HepG2 (cell line): ENCODE results near the gene NUDT1. TPM values are rescaled to one million over a fixed set of nuclear protein-coding genes. Genes with fewer than 3 reads are reported as not detected.

ENCODE experiments used
- ATAC-seq: fragments of 200-7000 bp; cut with Tn5 transposase; 3 replicates; pipeline ENCODE4 v1.9.1; 2020; ENCODE audit warnings: mild to moderate bottlenecking, moderate library complexity
- BruUV-seq: library from RNA; stranded (reverse); fragments of 400-500 nt; replicated peaks from 2 replicates; lab custom pipeline; 2021; lab: Mats Ljungman, UMichigan
- CTCF ChIA-PET: fragments of 300-600 bp; formaldehyde crosslinking; extraction: SDS; loops from one replicate; lab custom pipeline; 2021; ENCODE audit warnings: low total read pairs, inconsistent platforms, low intra/inter-chr PET ratio; lab: Yijun Ruan, JAX
- POLR2A ChIA-PET: fragments of 350-600 bp; sonication (Branson Sonifier 250); formaldehyde crosslinking; loops from one replicate; lab custom pipeline; 2020; ENCODE audit warnings: antibody characterized with exemption, inconsistent platforms; lab: Yijun Ruan, JAX
- DNase-seq: peaks from one replicate; pipeline ENCODE4 v3.0.0-alpha.2; 2015; ENCODE audit warnings: low spot score
- FAIRE-seq: peaks from 3 replicates; lab custom pipeline; 2011; peaks lifted over from hg19 to GRCh38; lab: Jason Lieb, UNC
- H2AFZ ChIP-seq: one replicate; pipeline ENCODE4 v1.6.1; 2011; ENCODE audit warnings: low read length, inconsistent platforms
- H3K27ac ChIP-seq: fragments of 300-600 bp; 3 replicates; pipeline ENCODE4 v1.8.0; 2011; ENCODE audit warnings: mixed run types, mild to moderate bottlenecking, mixed read lengths, low read length, inconsistent platforms; ENCODE audit not compliant: insufficient read depth; ENCODE audit errors: extremely low read length
- H3K27me3 ChIP-seq, 2 experiments: fragments of 200-600 bp in 1 of 2; 2 replicates in 1 of 2; 3 replicates in 1 of 2; pipeline versions ENCODE4 v1.6.0 to v1.8.0; 2011; ENCODE audit warnings: low read length in 2 of 2, mild to moderate bottlenecking in 2 of 2, moderate library complexity in 2 of 2, inconsistent platforms in 1 of 2; ENCODE audit not compliant: insufficient read depth in 2 of 2, control insufficient read depth in 1 of 2
- H3K36me3 ChIP-seq, 2 experiments: fragments of 200-600 bp in 1 of 2; replicated peaks in 1 of 2; 2 replicates in 1 of 2; 3 replicates in 1 of 2; pipeline versions ENCODE4 v1.5.1 to v1.8.0; 2011; ENCODE audit warnings: low read length in 2 of 2, inconsistent platforms in 1 of 2; ENCODE audit not compliant: insufficient read depth in 2 of 2, control insufficient read depth in 1 of 2
- H3K4me1 ChIP-seq: 2 replicates; pipeline ENCODE4 v1.5.1; 2012; ENCODE audit warnings: low read length, inconsistent platforms; ENCODE audit not compliant: insufficient read depth
- H3K4me2 ChIP-seq: 2 replicates; pipeline ENCODE4 v1.6.0; 2011; ENCODE audit warnings: low read depth, low read length, inconsistent platforms
- H3K4me3 ChIP-seq, 3 experiments: fragments of 200-600 bp in 1 of 3; sonication (generic), shearing (Covaris generic) in 1 of 3; replicated peaks in 1 of 3; 2 replicates each; pipeline ENCODE4 v1.5.1; 2011 to 2016; ENCODE audit warnings: low read length in 3 of 3, inconsistent platforms in 2 of 3, low read depth in 2 of 3, mild to moderate bottlenecking in 2 of 3, control low read depth in 1 of 3, mixed read lengths in 1 of 3; ENCODE audit not compliant: insufficient read depth in 1 of 3
- H3K79me2 ChIP-seq: one replicate; pipeline ENCODE4 v1.6.1; 2011; ENCODE audit warnings: low read length, inconsistent platforms; ENCODE audit not compliant: insufficient read depth
- H3K9ac ChIP-seq: 2 replicates; pipeline ENCODE4 v1.6.0; 2011; ENCODE audit warnings: mild to moderate bottlenecking, low read depth, low read length, inconsistent platforms; ENCODE audit not compliant: insufficient read depth
- H3K9me3 ChIP-seq: 2 replicates; pipeline ENCODE4 v1.5.1; 2012; ENCODE audit warnings: mild to moderate bottlenecking, low read length
- H4K20me1 ChIP-seq: 2 replicates; pipeline ENCODE4 v1.6.0; 2011; ENCODE audit warnings: inconsistent platforms, mild to moderate bottlenecking, low read length, moderate library complexity; ENCODE audit not compliant: insufficient read depth
- GTF3A ChIP-seq: sonication (generic); formaldehyde crosslinking; conservative IDR thresholded peaks from 2 replicates; pipeline ENCODE4 v1.4.0; 2020; ENCODE audit warnings: mild to moderate bottlenecking, missing genetic modification reagents
- KDM4B ChIP-seq: sonication (generic); formaldehyde crosslinking; IDR thresholded peaks from 2 replicates; pipeline ENCODE4 v1.4.0; 2020; ENCODE audit warnings: missing genetic modification reagents
- POLR2G ChIP-seq: fragments of 200-400 bp; formaldehyde crosslinking; IDR thresholded peaks from 2 replicates; pipeline ENCODE4 v1.6.1; 2018; ENCODE audit warnings: mild to moderate bottlenecking, low read depth, low read length, moderate library complexity
- STAG1 ChIP-seq: sonication (generic); formaldehyde crosslinking; IDR thresholded peaks from 2 replicates; pipeline ENCODE4 v1.4.0; 2020; ENCODE audit warnings: missing genetic modification reagents
- TIGD3 ChIP-seq: sonication (generic); formaldehyde crosslinking; IDR thresholded peaks from 2 replicates; pipeline ENCODE4 v1.5.1; 2020; ENCODE audit warnings: mild to moderate bottlenecking, missing genetic modification reagents, borderline replicate concordance
- ZFP90 ChIP-seq: sonication (generic); formaldehyde crosslinking; IDR thresholded peaks from 2 replicates; pipeline ENCODE4 v1.8.0; 2022; ENCODE audit warnings: missing genetic modification reagents, mild to moderate bottlenecking, inconsistent platforms, borderline replicate concordance
- ZNF335 ChIP-seq: sonication (generic); formaldehyde crosslinking; IDR thresholded peaks from 2 replicates; pipeline ENCODE4 v1.4.0; 2020; ENCODE audit warnings: missing genetic modification reagents
- ZNF773 ChIP-seq: sonication (generic); formaldehyde crosslinking; IDR thresholded peaks from 2 replicates; pipeline ENCODE4 v1.4.0; 2020; ENCODE audit warnings: missing genetic modification reagents, borderline replicate concordance
- WGBS: methylation state at CpG from one replicate; pipeline ENCODE4 v1.1.6; 2017; ENCODE audit warnings: low lambda C conversion rate; 5-methylcytosine and 5-hydroxymethylcytosine counted together
- in situ Hi-C: cut with HindIII; loops from 2 replicates; pipeline ENCODE4 v1.10.0; 2017; ENCODE audit warnings: low pct_unique_long_range_greater_than_20kb; ENCODE audit not compliant: extremely low pct_ligation_motif_present
- intact Hi-C: fragments of 100-400 bp; cut with micrococcal nuclease; formaldehyde crosslinking; loops from one replicate; pipeline ENCODE4 v1.10.0; 2022; ENCODE audit not compliant: unreplicated experiment
- polyA plus RNA-seq, 8 experiments: library from polyadenylated mRNA; depleted of rRNA in 3 of 8; stranded (reverse) in 7 of 8; unstranded in 1 of 8; fragments of >200 nt; fragmentation: Illumina TruSeq in 4 of 8; extraction: Trizol in 4 of 8; gene quantifications; 2 replicates each; pipeline versions ENCODE4 v1.2.1 to v1.2.3, GENCODE V29; 2011 to 2016; ENCODE audit warnings: low read depth in 4 of 8, missing spikeins in 1 of 8, mixed read lengths in 1 of 8; ENCODE audit not compliant: insufficient read depth in 1 of 8
- total RNA-seq, 5 experiments: library from RNA; depleted of rRNA; stranded (reverse); fragments of >200 nt; fragmentation: Illumina TruSeq; extraction: Trizol; gene quantifications; 2 replicates each; pipeline ENCODE4 v1.2.3, GENCODE V29; 2016; ENCODE audit warnings: low read depth in 1 of 5
- TF ChIP-seq, protein P1 (sequence below): sonication (generic); formaldehyde crosslinking; IDR thresholded peaks from 2 replicates; pipeline ENCODE4 v1.8.0; 2022; ENCODE audit warnings: mild to moderate bottlenecking, missing genetic modification reagents, moderate library complexity
- TF ChIP-seq, protein P2 (sequence below): sonication (generic); formaldehyde crosslinking; IDR thresholded peaks from 2 replicates; pipeline ENCODE4 v1.5.1; 2020; ENCODE audit warnings: missing genetic modification reagents, mild to moderate bottlenecking, borderline replicate concordance
- TF ChIP-seq, protein P3 (sequence below): sonication (generic); formaldehyde crosslinking; IDR thresholded peaks from 2 replicates; pipeline ENCODE4 v1.9.0; 2022; ENCODE audit warnings: missing genetic modification reagents, mild to moderate bottlenecking, borderline replicate concordance

Gene NUDT1
- total and polyA plus RNA-seq, 2 of the 13 experiments (the other 11 are each of a cell fraction or from before 2014, with no cell fraction given): 9.1 to 26.8 TPM

DNA sequence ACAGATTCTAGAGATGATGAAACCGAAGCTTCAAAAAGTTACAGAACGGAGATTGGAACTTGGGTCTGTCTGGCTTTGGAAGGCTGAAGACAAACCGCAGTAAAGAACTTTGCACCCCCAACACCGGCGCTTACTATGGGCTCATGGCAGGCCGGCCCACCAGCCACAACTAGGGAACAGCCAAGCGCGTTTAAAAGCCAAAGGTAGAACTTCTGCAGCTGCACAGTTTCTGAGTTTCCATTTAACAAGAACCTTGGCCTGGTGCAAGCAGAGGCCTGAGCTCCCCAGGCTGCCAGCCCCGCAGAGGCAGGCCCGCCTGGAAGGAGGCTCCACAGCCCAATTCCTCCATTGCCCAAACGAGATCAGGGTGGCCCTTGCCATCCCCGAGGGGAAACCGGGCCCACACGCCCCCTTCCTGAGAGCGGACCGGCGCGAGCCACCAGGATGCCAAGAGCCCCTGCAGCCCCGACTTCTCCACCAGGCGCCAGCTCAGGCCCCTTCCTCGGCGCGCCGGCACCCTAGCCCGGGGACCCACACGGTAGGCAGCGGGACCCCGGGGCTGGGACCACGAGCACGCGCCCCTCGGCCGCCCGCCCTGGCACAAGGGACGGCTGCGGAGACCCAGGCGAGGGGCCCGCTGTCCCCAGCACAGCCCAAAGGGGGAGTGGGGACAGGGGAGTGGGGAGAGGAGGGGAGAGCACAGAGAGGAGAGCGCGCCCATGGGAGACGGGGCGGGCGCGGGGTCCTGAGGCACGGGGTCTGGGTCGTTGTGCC, 9.8 kb upstream of the NUDT1 start (continued):
- TF ChIP-seq, protein P1, sequence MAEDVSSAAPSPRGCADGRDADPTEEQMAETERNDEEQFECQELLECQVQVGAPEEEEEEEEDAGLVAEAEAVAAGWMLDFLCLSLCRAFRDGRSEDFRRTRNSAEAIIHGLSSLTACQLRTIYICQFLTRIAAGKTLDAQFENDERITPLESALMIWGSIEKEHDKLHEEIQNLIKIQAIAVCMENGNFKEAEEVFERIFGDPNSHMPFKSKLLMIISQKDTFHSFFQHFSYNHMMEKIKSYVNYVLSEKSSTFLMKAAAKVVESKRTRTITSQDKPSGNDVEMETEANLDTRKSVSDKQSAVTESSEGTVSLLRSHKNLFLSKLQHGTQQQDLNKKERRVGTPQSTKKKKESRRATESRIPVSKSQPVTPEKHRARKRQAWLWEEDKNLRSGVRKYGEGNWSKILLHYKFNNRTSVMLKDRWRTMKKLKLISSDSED (CRISPR knock-in tag): 0 out of 2 replicates have a peak, but pooled peaks have one; percentile 45

DNA sequence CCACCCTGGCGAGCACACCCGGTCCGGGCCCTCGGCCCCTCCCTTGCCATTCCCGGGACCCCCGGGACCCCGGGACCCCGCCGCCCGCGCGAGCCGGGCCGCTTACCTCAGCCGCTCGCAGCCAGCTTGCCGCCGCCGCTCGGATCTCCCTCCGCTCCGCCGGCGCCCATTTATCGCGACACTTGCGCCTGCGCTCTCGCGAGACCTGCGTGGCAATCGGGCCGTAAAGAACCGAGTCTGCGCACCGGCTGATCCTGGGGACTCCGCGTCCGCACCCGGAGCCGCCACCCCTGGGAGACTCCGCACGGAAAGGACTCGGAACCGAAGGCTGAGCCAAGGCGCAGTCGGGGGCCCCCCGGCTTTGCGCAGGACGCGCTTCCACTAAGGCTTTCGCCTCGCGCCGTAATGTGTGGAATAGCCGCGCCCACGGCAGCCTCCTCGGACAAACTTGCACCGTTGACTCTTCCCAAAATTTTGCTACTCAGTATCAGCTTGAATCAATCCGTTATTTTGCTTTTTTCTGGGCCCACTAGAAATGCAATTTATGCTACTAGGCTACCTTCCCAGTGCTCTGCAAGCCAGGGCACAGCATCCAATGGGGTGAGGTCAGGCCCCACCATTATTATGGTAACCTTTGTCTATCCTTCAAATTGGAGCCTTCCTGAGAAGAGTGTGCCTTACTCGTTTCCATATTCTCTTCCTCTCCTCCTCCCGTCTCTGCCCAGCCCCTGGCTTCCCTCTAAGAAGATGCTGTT, 9.1 kb upstream of the NUDT1 start, which contains the start of gene MAD1L1:
Gene MAD1L1 (minus strand): TSS at position 180 of the 755 bp plus-strand sequence. CDS start 2,812 bp downstream, outside the sequence.
- Histone ChIP-seq H3K9ac (peak within 1 kb of the TSS; percentile 82), H3K4me3 (peak within 1 kb of the TSS; percentile 80 to 93 (median 91)), H3K36me3 (peaks cover 8 to 47% of the 10 kb centered on the region in 2 experiments), H3K27me3 (no peaks in the 10 kb centered on the region), H4K20me1 (peaks cover 3% of the 10 kb centered on the region; the same call in 1 of the 2 replicates), H3K79me2 (peaks cover 37% of the 10 kb centered on the region), H3K4me2 (peak within 1 kb of the TSS; percentile 94), H3K27ac (peak within 1 kb of the TSS; percentile 68), H2AFZ (peak within 1 kb of the TSS; percentile 61), H3K4me1 (peaks cover 42% of the 10 kb centered on the region), H3K9me3 (no peaks in the 10 kb centered on the region)
- TSS peak; percentile 54 for BruUV-seq
- FAIRE-seq: no peak
- ATAC-seq: peak; percentile 91
- in situ Hi-C loops (no loop called here), intact Hi-C loops (no loop called here)
- 2% methylated on average over 12 of the region's 63 CpGs for WGBS
- ChIA-PET CTCF (no interaction called here), POLR2A (interaction anchor here (1.0 to 1.7 kb wide), 4 partner anchors 9 to 180 kb away, joined by 3 to 5 read pairs (median 4); partner anchors contain the start of gene EIF3B)
- DNase-seq: peak; percentile 83
- TF ChIP-seq TIGD3 (CRISPR knock-in tag) (no peak; the same call in 1 of the 2 replicates), POLR2G (peak; percentile 77), GTF3A (CRISPR knock-in tag) (0 out of 2 replicates have a peak, but pooled peaks have one; percentile 70), STAG1 (CRISPR knock-in tag) (0 out of 2 replicates have a peak, but pooled peaks have one; percentile 19), ZNF335 (CRISPR knock-in tag) (peak; percentile 49; the same call in 1 of the 2 replicates), ZFP90 (CRISPR knock-in tag) (peak; percentile 87), ZNF773 (CRISPR knock-in tag) (peak; percentile 85; the same call in 1 of the 2 replicates), KDM4B (CRISPR knock-in tag) (peak; percentile 31; the same call in 1 of the 2 replicates)
- TF ChIP-seq, protein P2, sequence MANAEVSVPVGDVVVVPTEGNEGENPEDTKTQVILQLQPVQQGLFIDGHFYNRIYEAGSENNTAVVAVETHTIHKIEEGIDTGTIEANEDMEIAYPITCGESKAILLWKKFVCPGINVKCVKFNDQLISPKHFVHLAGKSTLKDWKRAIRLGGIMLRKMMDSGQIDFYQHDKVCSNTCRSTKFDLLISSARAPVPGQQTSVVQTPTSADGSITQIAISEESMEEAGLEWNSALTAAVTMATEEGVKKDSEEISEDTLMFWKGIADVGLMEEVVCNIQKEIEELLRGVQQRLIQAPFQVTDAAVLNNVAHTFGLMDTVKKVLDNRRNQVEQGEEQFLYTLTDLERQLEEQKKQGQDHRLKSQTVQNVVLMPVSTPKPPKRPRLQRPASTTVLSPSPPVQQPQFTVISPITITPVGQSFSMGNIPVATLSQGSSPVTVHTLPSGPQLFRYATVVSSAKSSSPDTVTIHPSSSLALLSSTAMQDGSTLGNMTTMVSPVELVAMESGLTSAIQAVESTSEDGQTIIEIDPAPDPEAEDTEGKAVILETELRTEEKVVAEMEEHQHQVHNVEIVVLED (CRISPR knock-in tag): peak; percentile 59; the same call in 1 of the 2 replicates
- TF ChIP-seq, protein P3, sequence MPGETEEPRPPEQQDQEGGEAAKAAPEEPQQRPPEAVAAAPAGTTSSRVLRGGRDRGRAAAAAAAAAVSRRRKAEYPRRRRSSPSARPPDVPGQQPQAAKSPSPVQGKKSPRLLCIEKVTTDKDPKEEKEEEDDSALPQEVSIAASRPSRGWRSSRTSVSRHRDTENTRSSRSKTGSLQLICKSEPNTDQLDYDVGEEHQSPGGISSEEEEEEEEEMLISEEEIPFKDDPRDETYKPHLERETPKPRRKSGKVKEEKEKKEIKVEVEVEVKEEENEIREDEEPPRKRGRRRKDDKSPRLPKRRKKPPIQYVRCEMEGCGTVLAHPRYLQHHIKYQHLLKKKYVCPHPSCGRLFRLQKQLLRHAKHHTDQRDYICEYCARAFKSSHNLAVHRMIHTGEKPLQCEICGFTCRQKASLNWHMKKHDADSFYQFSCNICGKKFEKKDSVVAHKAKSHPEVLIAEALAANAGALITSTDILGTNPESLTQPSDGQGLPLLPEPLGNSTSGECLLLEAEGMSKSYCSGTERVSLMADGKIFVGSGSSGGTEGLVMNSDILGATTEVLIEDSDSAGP (CRISPR knock-in tag): peak; percentile 80; the same call in 1 of the 2 replicates
